ENCODE measurements around the gene XYLT1. TPM values are rescaled to one million over a fixed set of nuclear protein-coding genes. Genes with fewer than 3 reads are reported as not detected.

The XYLT1 gene
- total RNA-seq, 6 experiments from 2014 or later: 0.48 to 2.0 (median 0.59) TPM

DNA sequence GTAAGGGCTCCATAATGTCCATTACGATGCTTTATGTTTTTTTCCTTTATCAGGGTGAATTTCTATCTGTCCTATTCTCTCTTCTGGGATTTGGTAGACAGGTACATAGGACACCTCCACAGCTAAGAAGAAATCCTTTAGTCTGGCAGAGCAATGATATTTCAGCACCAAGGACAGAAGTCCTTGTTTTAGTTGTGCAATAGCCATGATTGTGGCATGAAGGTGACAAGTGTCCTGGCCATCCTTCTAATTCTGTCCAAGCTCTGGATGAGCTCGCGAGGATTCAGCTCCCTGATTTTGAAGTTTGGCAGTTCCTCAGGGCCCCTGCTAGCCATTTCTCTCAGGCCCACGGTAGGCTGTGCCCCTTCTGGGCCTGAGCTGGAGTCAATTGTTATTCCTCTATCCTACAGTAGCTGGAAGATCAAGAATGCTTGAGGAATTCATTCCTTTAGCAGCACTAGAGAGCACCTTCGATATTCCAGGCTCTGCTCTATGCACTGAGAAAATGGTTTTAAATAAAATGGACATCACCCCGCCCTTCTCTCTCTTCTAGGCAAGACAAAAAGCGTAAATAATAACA, 320.8 kb downstream of the XYLT1 start:
- Histone ChIP-seq H3K27me3 (no peaks in the 10 kb centered on the region), H3K36me3 (no peaks in the 10 kb centered on the region), H3K9me3 (no peaks in the 10 kb centered on the region), H3K4me3 (no peak overlapping the region), H3K4me1 (no peaks in the 10 kb centered on the region), H3K27ac (no peak overlapping the region)
- ATAC-seq: peak in 2 of 4 donors; percentile 24 to 65
- TF ChIP-seq POLR2A (IDR thresholded peaks at IDR 0.05): no peak
- TF ChIP-seq, protein P1, sequence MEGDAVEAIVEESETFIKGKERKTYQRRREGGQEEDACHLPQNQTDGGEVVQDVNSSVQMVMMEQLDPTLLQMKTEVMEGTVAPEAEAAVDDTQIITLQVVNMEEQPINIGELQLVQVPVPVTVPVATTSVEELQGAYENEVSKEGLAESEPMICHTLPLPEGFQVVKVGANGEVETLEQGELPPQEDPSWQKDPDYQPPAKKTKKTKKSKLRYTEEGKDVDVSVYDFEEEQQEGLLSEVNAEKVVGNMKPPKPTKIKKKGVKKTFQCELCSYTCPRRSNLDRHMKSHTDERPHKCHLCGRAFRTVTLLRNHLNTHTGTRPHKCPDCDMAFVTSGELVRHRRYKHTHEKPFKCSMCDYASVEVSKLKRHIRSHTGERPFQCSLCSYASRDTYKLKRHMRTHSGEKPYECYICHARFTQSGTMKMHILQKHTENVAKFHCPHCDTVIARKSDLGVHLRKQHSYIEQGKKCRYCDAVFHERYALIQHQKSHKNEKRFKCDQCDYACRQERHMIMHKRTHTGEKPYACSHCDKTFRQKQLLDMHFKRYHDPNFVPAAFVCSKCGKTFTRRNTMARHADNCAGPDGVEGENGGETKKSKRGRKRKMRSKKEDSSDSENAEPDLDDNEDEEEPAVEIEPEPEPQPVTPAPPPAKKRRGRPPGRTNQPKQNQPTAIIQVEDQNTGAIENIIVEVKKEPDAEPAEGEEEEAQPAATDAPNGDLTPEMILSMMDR (IDR thresholded peaks at IDR 0.05): no peak
- no peak for DNase-seq
- 54% methylated on average over 5 of the region's 7 CpGs for WGBS (ENCODE audit: insufficient coverage, low coverage, low lambda C conversion rate, missing lambda C conversion rate)
- intact Hi-C loops (cut with DNase I): no loop called here

DNA sequence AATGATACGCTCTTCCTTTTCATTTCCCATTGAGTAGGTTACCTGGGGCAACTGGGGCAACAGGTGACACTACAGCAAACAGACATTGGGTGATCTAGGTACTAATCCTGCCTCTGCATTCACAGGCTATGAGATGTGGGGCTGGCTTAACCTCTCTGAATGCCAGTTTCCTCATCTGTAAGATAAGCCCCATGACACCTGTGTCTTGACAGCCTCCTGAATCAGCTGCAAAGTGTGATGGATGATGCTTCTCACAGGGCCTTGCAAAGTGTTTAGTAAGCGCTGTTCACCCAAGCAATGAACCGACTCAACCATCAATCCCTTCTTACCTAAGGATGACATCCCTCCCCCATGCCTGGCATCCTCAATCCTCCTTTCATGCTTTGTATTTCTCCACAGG, 322.8 kb downstream of the XYLT1 start:
- intact Hi-C loops (cut with DNase I): no loop called here
- H3K4me1 ChIP-seq: no peaks in the 10 kb centered on the region
- no peaks in the 10 kb centered on the region for H3K36me3 ChIP-seq
- no peak overlapping the region for H3K27ac ChIP-seq
- TF ChIP-seq, protein P1 (IDR thresholded peaks at IDR 0.05): no peak
- TF ChIP-seq POLR2A (IDR thresholded peaks at IDR 0.05): no peak
- DNase-seq (no peak), ATAC-seq (no peak)
- H3K9me3 ChIP-seq: no peaks in the 10 kb centered on the region
- H3K27me3 ChIP-seq: no peaks in the 10 kb centered on the region
- no peak overlapping the region for H3K4me3 ChIP-seq
- WGBS (ENCODE audit: insufficient coverage, low coverage, low lambda C conversion rate, missing lambda C conversion rate): 88% methylated on average over 2 of the region's 3 CpGs

- no peak for ATAC-seq
- Histone ChIP-seq H3K4me3 (no peak overlapping the region), H3K36me3 (no peaks in the 10 kb centered on the region), H3K27ac (no peak overlapping the region), H3K27me3 (no peaks in the 10 kb centered on the region), H3K4me1 (no peaks in the 10 kb centered on the region), H3K9me3 (no peaks in the 10 kb centered on the region)
- intact Hi-C loops (cut with DNase I): no loop called here
- TF ChIP-seq, protein P1 (IDR thresholded peaks at IDR 0.05): no peak
- TF ChIP-seq POLR2A (IDR thresholded peaks at IDR 0.05): no peak
- DNase-seq: no peak
- no CpG with 5 or more reads among the region's 2 CpGs for WGBS (ENCODE audit: insufficient coverage, low coverage, low lambda C conversion rate, missing lambda C conversion rate)
Measured at GRCh38 chr16:17145029-17145428, 325.7 kb downstream of the XYLT1 start.

DNA sequence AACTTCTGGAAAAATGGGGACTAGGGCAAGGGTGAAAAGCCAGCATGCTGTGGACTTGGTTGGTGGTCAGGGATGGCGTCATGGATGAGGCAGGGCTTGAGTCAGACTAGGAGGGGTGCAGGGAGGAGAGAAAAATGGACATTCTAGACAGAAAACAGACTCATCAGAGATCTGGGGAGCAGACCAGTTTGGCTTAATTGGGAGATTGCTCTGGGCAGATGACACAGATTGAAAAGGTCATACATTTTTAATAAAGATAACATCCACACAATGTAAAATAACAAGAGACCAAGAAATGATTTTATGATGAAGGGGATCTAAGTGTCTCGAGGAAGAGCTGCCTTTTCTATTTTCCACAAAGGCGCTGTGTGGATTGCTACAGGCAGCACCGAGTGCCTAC, 326.3 kb downstream of the XYLT1 start:
- H3K27ac ChIP-seq: no peak overlapping the region
- no peaks in the 10 kb centered on the region for H3K36me3 ChIP-seq
- no peaks in the 10 kb centered on the region for H3K4me1 ChIP-seq
- H3K4me3 ChIP-seq: no peak overlapping the region
- intact Hi-C loops (cut with DNase I): no loop called here
- H3K9me3 ChIP-seq: no peaks in the 10 kb centered on the region
- ATAC-seq (no peak), DNase-seq (no peak)
- TF ChIP-seq POLR2A (IDR thresholded peaks at IDR 0.05): no peak
- TF ChIP-seq, protein P1 (IDR thresholded peaks at IDR 0.05): no peak
- no peaks in the 10 kb centered on the region for H3K27me3 ChIP-seq
- WGBS (ENCODE audit: insufficient coverage, low coverage, low lambda C conversion rate, missing lambda C conversion rate): 62% methylated on average over 4 of the region's 4 CpGs
